ENCODE data around the gene IPO7.

The IPO7 gene

DNA sequence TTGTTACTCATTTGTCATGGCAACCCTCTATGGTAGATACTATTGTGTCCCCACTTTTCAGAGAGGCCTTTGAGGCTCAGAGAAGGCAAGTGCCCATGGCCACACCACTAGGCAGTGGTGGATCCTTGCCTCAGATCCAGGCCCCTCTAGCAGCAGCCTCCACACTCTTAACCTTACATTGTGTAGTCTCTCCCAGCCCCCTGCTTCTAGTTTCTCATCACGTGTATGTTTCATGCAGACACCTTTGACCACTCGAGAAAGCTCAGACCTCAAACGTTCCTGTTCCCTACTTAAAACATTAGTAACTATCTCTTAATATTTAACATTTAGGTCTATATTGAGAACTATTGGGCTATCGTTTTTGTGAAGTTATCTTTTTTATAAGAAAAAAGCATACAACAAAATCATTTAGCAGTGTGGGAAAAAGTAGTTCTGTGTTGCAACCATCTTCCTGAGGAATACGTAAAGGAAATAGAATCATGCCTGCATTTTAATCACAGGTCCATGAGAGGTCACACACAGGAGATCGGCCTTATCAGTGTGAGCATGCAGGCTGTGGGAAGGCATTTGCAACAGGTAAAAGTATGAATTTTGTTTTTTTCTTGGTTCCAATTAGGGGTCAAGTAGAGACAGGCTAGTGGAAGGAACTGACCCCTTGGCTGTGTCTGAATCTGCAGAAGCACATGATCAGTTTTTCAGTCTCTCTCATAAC is 111.5 kb downstream of the IPO7 start:
- no peak for DNase-seq

Data from AML-193 (cell line).